HG03432 (cell line): ENCODE results near the gene A4GNT.

ENCODE experiments used
- ATAC-seq: cut with Tn5 transposase; IDR thresholded peaks from one replicate; pipeline ENCODE4 v1.9.1; 2021; ENCODE audit warnings: mild to moderate bottlenecking, moderate library complexity; ENCODE audit not compliant: unreplicated experiment

A4GNT gene

GRCh38 chr3:138081371-138082084 lies 50.7 kb downstream of the A4GNT start:
- ATAC-seq, result no peak

GRCh38 chr3:138079901-138080300 lies 52.3 kb downstream of the A4GNT start:
- ATAC-seq, result no peak

GRCh38 chr3:138078901-138079344 lies 53.3 kb downstream of the A4GNT start:
- ATAC-seq, result no peak

- no peak for ATAC-seq
Measured at GRCh38 chr3:138078096-138078495, 54.1 kb downstream of the A4GNT start.
